HPDE6-E6E7 (cell line): ENCODE data around the gene SLC22A5.

Experiments
- DNase-seq: peaks from one replicate; pipeline ENCODE4 v3.0.0; 2011; ENCODE audit warnings: missing footprints; ENCODE audit errors: extremely low spot score

The SLC22A5 gene

GRCh38 chr5:132365213-132365612 lies 4.3 kb upstream of the SLC22A5 start:
- no peak for DNase-seq

DNA sequence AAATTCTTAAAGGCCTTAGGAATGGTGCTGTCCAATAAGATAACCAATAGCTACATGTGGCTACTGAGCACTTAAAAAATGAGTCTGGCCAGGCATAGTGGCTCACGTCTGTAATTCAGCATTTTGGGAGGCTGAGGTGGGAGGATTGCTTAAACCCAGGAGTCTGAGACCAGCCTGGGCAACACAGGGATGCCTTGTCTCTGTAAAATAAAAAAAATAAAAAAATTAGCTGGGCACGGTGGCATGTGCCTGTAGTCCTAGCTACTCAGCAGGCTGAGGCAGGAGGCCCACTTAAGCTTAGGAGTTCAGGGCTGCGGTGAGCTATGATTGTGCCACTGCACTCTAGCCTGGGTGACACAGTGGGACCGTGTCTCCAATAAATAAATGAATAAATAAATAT lies 1.3 kb upstream of the SLC22A5 start:
- no peak for DNase-seq

DNA sequence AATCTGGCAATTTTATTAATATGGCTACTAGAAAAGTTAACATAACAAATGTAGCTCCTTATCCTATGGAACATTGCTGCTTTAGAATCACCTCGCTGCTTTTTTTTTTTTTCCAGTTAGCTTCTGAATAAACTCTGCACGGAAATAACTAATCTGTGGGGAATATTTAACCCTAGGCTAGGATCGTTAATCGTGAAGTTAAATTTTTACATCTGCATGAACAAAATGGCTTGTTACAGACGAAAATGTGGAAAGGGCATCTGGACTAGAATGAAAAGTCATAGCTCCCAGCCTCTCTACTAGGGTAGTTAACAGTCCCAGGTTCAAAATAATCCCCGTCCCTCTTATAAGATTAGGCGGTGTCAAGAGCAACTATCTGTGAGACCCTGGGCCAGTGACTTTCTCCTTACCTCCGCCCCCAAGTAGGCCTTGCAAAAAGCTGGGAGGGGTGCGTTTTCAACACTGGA lies 470 bp upstream of the SLC22A5 start:
- no peak for DNase-seq

DNA sequence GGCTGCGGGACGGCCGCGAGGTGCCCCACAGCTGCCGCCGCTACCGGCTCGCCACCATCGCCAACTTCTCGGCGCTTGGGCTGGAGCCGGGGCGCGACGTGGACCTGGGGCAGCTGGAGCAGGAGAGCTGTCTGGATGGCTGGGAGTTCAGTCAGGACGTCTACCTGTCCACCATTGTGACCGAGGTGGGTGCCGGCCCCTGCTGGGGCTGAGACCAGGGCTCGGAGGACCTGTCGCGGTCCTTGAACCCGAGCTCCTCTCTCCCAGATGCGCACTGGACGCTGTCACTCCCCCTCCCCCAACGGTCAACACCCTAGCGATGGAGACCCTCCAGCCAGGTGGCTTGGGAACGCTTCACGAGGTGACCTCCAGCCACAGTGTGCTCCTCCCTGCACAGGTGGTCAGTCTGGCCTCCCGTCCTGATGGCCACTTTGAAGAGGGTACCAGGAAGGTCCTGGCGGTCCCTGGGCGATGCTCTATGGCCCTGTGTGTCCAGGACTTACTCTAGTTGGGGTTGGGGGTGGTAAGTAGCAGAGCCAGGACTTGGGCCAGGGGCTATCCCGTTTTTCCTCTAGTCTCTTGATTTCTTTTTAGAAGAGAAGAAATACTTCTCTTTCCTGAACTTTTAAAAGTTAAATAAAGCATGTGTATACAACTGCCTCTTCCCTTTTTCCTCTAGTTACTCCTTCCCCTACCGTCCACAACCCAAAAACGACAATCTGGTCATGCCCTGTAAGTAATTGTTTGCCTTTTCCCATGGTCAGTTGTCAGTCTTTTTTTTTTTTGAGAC lies 866 bp downstream of the SLC22A5 start:
- DNase-seq, result no peak

GRCh38 chr5:132370971-132371602 lies 1.6 kb downstream of the SLC22A5 start:
- no peak for DNase-seq

DNA sequence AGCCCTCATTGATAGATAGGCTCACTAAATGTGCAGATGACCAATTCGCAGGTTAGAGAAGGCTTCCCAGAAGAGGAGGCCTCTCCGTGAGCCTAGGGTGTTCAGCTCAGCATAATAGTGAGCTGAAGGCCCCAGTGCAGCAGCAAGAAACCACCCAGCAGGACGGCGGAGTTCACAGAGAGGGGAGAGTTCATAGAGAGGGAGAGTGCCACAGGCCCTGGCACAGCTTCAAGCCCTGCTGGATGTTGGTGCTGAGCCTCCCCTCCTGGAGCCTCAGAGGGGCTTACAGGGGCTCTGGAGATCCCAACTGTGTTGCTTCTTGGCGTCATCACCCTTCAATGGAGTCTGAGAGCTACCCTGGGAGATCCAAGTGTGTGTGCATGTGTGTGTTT lies 2.1 kb downstream of the SLC22A5 start:
- no peak for DNase-seq

- DNase-seq, result no peak
Observed at GRCh38 chr5:132372127-132372526, 2.6 kb downstream of the SLC22A5 start.

- DNase-seq, result no peak
Observed at GRCh38 chr5:132372542-132372941, 3.0 kb downstream of the SLC22A5 start.

- DNase-seq, result no peak
Observed at GRCh38 chr5:132375957-132376356, 6.4 kb downstream of the SLC22A5 start.

GRCh38 chr5:132376694-132377641 lies 7.5 kb downstream of the SLC22A5 start:
- no peak for DNase-seq

GRCh38 chr5:132377738-132378137 lies 8.2 kb downstream of the SLC22A5 start:
- no peak for DNase-seq

DNA sequence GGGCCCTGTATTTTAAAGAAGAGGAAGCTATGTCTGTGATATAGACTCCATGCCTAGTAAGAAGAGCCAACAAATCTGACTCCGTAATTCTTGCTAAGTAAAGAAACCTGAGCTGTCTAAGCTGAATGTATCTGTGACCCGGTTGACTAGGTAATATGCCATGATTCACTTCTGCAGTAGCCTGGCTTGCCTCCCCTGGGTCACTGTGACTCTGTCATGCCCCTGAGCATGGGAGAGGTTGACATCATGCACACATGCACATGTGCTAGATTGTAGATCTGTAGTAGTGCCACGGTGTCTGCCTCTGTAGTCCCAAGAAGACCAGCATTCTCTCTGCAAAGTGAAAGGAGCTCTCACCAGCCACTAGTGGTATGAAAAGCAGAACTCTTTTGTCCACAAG lies 9.1 kb downstream of the SLC22A5 start:
- no peak for DNase-seq

DNA sequence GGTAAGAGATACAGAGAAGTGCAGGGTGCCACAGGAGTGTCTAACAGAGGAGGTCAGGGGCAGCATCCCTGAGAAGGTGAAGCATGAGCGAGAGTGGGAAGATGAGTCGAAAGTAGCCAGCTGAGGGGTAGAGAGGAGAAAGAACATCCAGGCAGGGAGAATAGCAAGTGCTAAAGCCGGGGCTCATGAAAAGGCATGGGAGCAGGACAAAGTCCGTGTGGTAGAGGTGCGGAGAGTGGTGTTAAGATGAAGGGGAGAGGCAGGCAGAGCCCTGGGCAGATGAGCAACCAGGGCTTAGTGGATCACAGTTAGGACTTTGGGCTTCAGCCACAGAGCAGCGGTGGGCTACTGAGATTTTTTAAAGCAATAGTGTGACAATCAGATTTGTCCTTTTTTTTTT lies 10.5 kb downstream of the SLC22A5 start:
- no peak for DNase-seq

GRCh38 chr5:132380741-132381140 lies 11.2 kb downstream of the SLC22A5 start:
- no peak for DNase-seq

- no peak for DNase-seq
Observed at GRCh38 chr5:132381614-132382013, 12.1 kb downstream of the SLC22A5 start.

DNA sequence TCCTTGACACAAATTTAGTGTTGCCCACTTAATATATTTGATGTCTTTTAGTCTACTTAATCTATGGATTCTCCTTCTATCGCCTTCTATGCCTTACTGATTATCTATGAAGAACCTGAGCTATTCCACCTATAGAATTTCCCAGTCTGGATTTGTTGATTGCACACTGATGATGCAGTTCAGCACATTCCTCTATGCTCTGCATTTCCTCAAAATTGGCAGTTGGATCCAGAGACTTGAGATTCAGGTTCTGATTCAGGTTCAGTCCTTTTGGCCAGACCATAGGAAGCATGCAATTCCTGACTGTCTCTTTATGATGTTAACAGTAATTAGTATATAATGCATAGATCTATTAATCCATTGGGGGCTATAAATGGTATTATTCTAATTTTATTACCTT lies 13.8 kb downstream of the SLC22A5 start:
- DNase-seq, result no peak

DNA sequence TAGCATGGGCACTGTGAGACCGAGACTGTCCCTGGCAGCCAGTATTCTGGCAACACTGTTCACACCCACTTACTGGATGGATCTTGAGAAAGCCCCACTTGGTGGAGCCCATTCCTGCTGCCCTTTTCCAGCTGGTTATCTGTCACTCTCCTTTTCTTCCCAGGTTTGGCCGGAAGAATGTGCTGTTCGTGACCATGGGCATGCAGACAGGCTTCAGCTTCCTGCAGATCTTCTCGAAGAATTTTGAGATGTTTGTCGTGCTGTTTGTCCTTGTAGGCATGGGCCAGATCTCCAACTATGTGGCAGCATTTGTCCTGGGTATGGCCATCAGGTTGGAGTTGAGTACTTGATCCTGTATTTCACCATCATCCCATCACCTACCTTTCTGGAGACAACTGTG lies 14.5 kb downstream of the SLC22A5 start:
- no peak for DNase-seq

DNA sequence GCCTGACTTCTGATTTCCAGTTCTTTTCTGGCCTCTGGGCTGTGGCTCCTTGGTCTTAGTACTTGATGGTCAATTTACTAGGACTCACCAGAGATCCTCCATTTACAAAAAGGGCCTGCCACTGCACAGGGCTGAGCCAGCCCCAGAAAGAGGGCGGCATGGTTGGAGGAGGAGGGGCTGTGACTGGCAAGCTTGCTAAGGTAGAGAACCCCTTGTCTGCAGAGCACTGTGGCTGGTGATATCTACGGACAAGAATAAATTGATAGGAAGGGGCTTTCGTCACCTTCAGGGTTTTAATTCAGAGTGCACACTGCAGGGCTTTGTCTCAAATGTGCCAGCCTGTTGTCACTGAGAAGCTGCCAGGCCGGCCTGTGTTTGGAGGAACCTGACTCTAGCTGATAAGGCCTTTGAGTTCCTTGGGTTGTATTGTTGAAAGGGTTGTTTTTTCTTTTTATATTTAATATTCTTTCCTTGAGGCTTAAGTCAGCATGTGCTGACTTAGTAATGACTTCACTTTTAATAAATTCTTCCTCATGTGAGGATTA lies 15.1 kb downstream of the SLC22A5 start:
- DNase-seq, result no peak

DNA sequence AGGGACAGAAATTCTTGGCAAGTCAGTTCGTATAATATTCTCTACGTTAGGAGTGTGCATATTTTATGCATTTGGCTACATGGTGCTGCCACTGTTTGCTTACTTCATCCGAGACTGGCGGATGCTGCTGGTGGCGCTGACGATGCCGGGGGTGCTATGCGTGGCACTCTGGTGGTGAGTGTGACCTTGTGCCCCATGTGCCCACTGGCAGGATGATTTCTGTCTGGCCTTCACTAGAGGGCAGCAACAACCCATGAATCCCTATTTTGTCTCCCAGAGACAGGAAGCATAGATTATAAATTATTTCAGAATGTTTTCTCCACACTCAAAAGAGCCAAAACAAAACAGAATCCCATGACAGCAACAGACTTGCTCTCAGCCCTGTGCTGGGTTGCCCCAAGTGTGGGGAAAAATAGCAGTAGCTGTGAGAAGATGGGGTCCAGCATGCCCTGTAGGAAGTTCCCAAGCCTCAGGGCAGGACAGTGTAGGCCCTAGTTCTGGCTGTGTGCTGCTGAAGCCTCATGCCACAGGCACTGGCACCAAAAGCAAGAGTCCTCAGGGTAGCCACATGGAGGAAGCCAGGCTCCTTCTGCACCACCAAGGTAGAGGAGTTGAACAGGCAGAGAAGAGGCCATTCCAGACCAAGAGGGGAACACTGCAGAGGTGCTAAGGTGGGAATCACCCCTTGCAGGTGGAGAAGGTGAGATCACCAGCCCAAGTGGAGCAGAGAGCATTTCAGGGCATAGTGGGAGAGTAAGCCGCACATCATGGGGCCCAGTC lies 16.0 kb downstream of the SLC22A5 start:
- peak; percentile 68 for DNase-seq

DNA sequence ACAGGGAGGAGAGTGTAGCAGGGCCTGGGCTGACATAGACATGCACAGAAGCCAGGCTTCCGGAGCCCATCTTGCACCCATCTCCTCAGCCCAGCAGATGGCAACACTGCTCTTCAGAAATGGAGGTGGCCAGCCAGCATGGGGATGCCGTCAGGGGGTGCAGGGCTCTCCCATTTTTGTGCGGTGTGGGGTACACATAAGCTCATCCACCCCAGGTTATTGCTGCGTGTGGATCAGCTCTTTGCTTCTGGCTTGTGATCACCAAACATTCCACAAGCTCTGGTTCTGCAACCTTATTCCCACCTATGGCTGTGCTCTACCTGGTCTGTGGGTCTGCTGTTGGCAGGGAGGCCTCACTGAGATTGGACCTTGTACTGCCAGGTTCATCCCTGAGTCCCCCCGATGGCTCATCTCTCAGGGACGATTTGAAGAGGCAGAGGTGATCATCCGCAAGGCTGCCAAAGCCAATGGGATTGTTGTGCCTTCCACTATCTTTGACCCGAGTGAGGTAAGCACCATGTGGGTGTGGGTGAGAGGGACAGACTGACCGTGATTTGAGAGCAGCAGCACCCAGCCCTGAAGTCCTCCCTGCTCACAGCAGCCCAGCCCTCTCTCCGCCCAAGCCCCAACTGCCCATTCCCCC lies 17.3 kb downstream of the SLC22A5 start:
- DNase-seq, result no peak

DNA sequence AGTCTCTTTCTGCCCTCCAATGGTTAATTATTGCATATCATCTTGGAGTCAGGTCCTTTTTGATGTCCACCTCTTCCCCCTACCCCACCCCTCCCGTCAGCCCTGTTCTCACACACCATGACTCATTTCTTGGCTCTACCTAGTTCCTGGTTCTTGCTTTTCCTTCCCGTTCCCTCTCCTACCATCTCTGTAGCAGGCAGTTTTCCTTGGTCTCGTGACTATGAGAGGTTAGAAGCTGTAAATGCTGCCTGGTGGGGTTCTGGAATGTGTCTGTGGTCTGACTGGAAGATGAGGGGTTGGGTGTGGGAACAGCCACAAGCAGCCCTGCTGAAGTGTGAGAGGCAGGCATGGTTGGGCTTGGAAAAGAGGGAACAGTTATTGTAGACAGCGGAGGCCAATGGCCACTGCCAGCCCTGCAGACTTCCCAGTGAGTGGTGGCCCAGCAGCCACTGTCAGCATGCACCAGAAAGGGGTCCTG lies 18.2 kb downstream of the SLC22A5 start:
- peak; percentile 96 for DNase-seq
